T-cell (primary cell): Measurements from ENCODE around the gene UCHL1. TPM values are rescaled to one million over a fixed set of nuclear protein-coding genes. Genes with fewer than 3 reads are reported as not detected.

Experiments
- ATAC-seq, 4 experiments: fragments of 200-7000 bp in 3 of 4; fragments of 150-1000 bp in 1 of 4; cut with Tn5 transposase; replicated peaks in 1 of 4; 1 replicate in 3 of 4; 2 replicates in 1 of 4; pipeline ENCODE4 v1.10.0; 2021; ENCODE audit warnings: moderate library complexity in 3 of 4, mild to moderate bottlenecking in 2 of 4, moderate number of reproducible peaks in 1 of 4
- CTCF ChIA-PET, 2 donors: fragments of 300-600 bp; sonication (Branson Sonifier 250); formaldehyde crosslinking; loops; one replicate each; lab custom pipeline; 2022; ENCODE audit warnings: antibody characterized with exemption in 2 of 2; lab: Charles Lee
- POLR2A ChIA-PET, 2 donors: fragments of 300-600 bp; sonication (Branson Sonifier 250); formaldehyde crosslinking; loops; one replicate each; lab custom pipeline; 2022; ENCODE audit warnings: antibody characterized with exemption in 2 of 2; lab: Charles Lee
- DNase-seq, 35 experiments: peaks; one replicate each; pipeline versions ENCODE4 v3.0.0 to v3.0.0-alpha.2; 2013 to 2023
- H3K27ac ChIP-seq: one replicate; pipeline ENCODE4 v1.5.1; 2013; ENCODE audit warnings: low read length
- H3K27me3 ChIP-seq, 2 experiments: replicated peaks in 1 of 2; 1 replicate in 1 of 2; 2 replicates in 1 of 2; pipeline versions ENCODE4 v1.6.1 to v1.7.0; 2013; ENCODE audit warnings: low read length in 1 of 2, mixed read lengths in 1 of 2; ENCODE audit not compliant: control insufficient read depth in 2 of 2, insufficient read depth in 2 of 2; ENCODE audit errors: extremely low read depth in 1 of 2
- H3K36me3 ChIP-seq, 2 donors: 1 replicate in 1 of 2; 2 replicates in 1 of 2; pipeline versions ENCODE4 v1.6.1 to v1.7.0; 2013; ENCODE audit warnings: low read length in 1 of 2; ENCODE audit not compliant: control insufficient read depth in 2 of 2, insufficient read depth in 1 of 2; ENCODE audit errors: extremely low read depth in 1 of 2
- H3K4me1 ChIP-seq, 2 experiments: 1 replicate in 1 of 2; 2 replicates in 1 of 2; pipeline versions ENCODE4 v1.6.1 to v1.7.0; 2013; ENCODE audit warnings: low read length in 2 of 2, mixed read lengths in 1 of 2; ENCODE audit not compliant: insufficient read depth in 2 of 2, control insufficient read depth in 1 of 2; ENCODE audit errors: extremely low read depth in 1 of 2
- H3K4me3 ChIP-seq, 2 donors: 1 replicate in 1 of 2; 2 replicates in 1 of 2; pipeline versions ENCODE4 v1.5.1 to v1.7.0; 2013; ENCODE audit warnings: mild to moderate bottlenecking in 2 of 2, low read length in 1 of 2, moderate library complexity in 1 of 2; ENCODE audit not compliant: control insufficient read depth in 1 of 2; ENCODE audit errors: extremely low read depth in 1 of 2
- H3K9me3 ChIP-seq: 2 replicates; pipeline ENCODE4 v1.7.0; 2013
- H3K27ac Mint-ChIP-seq, 2 donors: one replicate each; pipeline ENCODE4 v1.8.0; 2020 to 2021; ENCODE audit warnings: mild to moderate bottlenecking in 2 of 2, mixed read lengths in 2 of 2
- H3K27me3 Mint-ChIP-seq, 2 donors: one replicate each; pipeline ENCODE4 v1.8.0; 2021 to 2022; ENCODE audit warnings: mixed read lengths in 2 of 2
- H3K36me3 Mint-ChIP-seq: one replicate; pipeline ENCODE4 v1.8.0; 2021; ENCODE audit warnings: mixed read lengths
- H3K4me1 Mint-ChIP-seq, 3 donors: one replicate each; pipeline ENCODE4 v1.8.0; 2020 to 2022; ENCODE audit warnings: mixed read lengths in 3 of 3, mild to moderate bottlenecking in 1 of 3
- H3K4me3 Mint-ChIP-seq, 3 donors: one replicate each; pipeline ENCODE4 v1.8.0; 2020 to 2022; ENCODE audit warnings: mild to moderate bottlenecking in 3 of 3, mixed read lengths in 3 of 3, moderate library complexity in 3 of 3
- H3K9me3 Mint-ChIP-seq, 3 donors: one replicate each; pipeline ENCODE4 v1.8.0; 2020 to 2022; ENCODE audit warnings: mixed read lengths in 3 of 3
- WGBS: methylation state at CpG from one replicate; pipeline ENCODE4 v1.1.5; 2013; ENCODE audit warnings: missing lambda C conversion rate; ENCODE audit not compliant: insufficient coverage; 5-methylcytosine and 5-hydroxymethylcytosine counted together
- total RNA-seq, 35 experiments: library from RNA in 6 of 35; stranded (reverse) in 6 of 35; fragments of 120-200 nt in 1 of 35; gene quantifications; one replicate each; pipeline versions ENCODE4 v1.2.1 to v1.2.4 and lab custom pipeline; 2013 to 2026

The UCHL1 gene
- total RNA-seq, 5 donors from 2014 or later (not counting 1 experiment from before 2014, with no cell fraction given), result 1.2 to 2.1 (median 1.6) TPM; not detected in 2

- no peak overlapping the region for H3K4me3 Mint-ChIP-seq
- H3K27ac ChIP-seq, result no peak overlapping the region
- no peaks in the 10 kb centered on the region for H3K9me3 ChIP-seq
- H3K27me3 ChIP-seq, result peaks cover 0 to 13% of the 10 kb centered on the region in 2 experiments
- CTCF ChIA-PET, result interaction anchor here in 1 of 2 donors (1.4 kb wide), 1 partner anchor 8 kb away, joined by 3 read pairs; no protein-coding TSS in a partner anchor
- H3K36me3 ChIP-seq, result no peaks in the 10 kb centered on the region
- DNase-seq (no peak), ATAC-seq (no peak)
- 79% methylated on average over 9 of the region's 10 CpGs for WGBS
- POLR2A ChIA-PET, result no interaction called here
- H3K4me1 Mint-ChIP-seq, result no peaks in the 10 kb centered on the region
- H3K27me3 Mint-ChIP-seq, result peaks cover 4 to 7% of the 10 kb centered on the region in 2 donors
- H3K4me3 ChIP-seq, result no peak overlapping the region
- H3K36me3 Mint-ChIP-seq, result no peaks in the 10 kb centered on the region
- no peak overlapping the region for H3K27ac Mint-ChIP-seq
- H3K4me1 ChIP-seq, result no peaks in the 10 kb centered on the region
- no peaks in the 10 kb centered on the region for H3K9me3 Mint-ChIP-seq
These were observed 31.5 kb downstream of the UCHL1 start for GRCh38 chr4:41288254-41288653.

- no peak overlapping the region for H3K27ac ChIP-seq
- peaks cover 0 to 13% of the 10 kb centered on the region in 2 experiments for H3K27me3 ChIP-seq
- Mint-ChIP-seq H3K27ac (no peak overlapping the region), H3K9me3 (peaks cover 0 to 4% (median 3%) of the 10 kb centered on the region in 3 donors), H3K4me3 (no peak overlapping the region), H3K4me1 (no peaks in the 10 kb centered on the region), H3K27me3 (peaks cover 3 to 4% of the 10 kb centered on the region in 2 donors), H3K36me3 (no peaks in the 10 kb centered on the region)
- no peak overlapping the region for H3K4me3 ChIP-seq
- CTCF ChIA-PET, result interaction anchor here in 1 of 2 donors (0.7 kb wide), 1 partner anchor 22 kb away, joined by 5 read pairs; no protein-coding TSS in a partner anchor
- H3K36me3 ChIP-seq, result no peaks in the 10 kb centered on the region
- H3K4me1 ChIP-seq, result no peaks in the 10 kb centered on the region
- POLR2A ChIA-PET, result interaction anchor here in 1 of 2 donors (0.7 kb wide), 1 partner anchor 346 kb away, joined by 3 read pairs; no protein-coding TSS in a partner anchor
- DNase-seq (no peak), ATAC-seq (no peak)
- WGBS, result 100% methylated on average over 1 of the region's 4 CpGs
- H3K9me3 ChIP-seq, result no peaks in the 10 kb centered on the region
These were observed 33.8 kb downstream of the UCHL1 start for GRCh38 chr4:41290479-41290878.

- ChIA-PET POLR2A (interaction anchor here in 1 of 2 donors (0.6 kb wide), 1 partner anchor 119 kb away, joined by 7 read pairs; no protein-coding TSS in a partner anchor), CTCF (interaction anchor here in 1 of 2 donors (0.7 to 1.1 kb wide), 2 partner anchors 12 to 16 kb away, joined by 3 to 4 read pairs; no protein-coding TSS in a partner anchor)
- no peak overlapping the region for H3K4me3 Mint-ChIP-seq
- no peaks in the 10 kb centered on the region for H3K4me1 Mint-ChIP-seq
- ATAC-seq (no peak), DNase-seq (peak in 1 of 35 experiments; percentile 24)
- Histone ChIP-seq H3K36me3 (no peaks in the 10 kb centered on the region), H3K27me3 (peaks cover 0 to 3% of the 10 kb centered on the region in 2 experiments), H3K27ac (no peak overlapping the region), H3K4me1 (no peaks in the 10 kb centered on the region), H3K9me3 (no peaks in the 10 kb centered on the region), H3K4me3 (no peak overlapping the region)
- peaks cover 0 to 4% (median 3%) of the 10 kb centered on the region in 3 donors for H3K9me3 Mint-ChIP-seq
- WGBS, result 100% methylated on average over 2 of the region's 7 CpGs
- H3K36me3 Mint-ChIP-seq, result no peaks in the 10 kb centered on the region
- no peaks in the 10 kb centered on the region for H3K27me3 Mint-ChIP-seq
- no peak overlapping the region for H3K27ac Mint-ChIP-seq
These were observed 37.8 kb downstream of the UCHL1 start for GRCh38 chr4:41294445-41295062.

GRCh38 chr4:41296995-41297394 lies 40.3 kb downstream of the UCHL1 start:
- peaks cover 0 to 4% (median 3%) of the 10 kb centered on the region in 3 donors for H3K9me3 Mint-ChIP-seq
- no peak overlapping the region for H3K4me3 Mint-ChIP-seq
- DNase-seq (no peak), ATAC-seq (no peak)
- H3K4me1 Mint-ChIP-seq, result no peaks in the 10 kb centered on the region
- Histone ChIP-seq H3K4me3 (no peak overlapping the region), H3K27me3 (peaks cover 0 to 2% of the 10 kb centered on the region in 2 experiments), H3K36me3 (no peaks in the 10 kb centered on the region), H3K4me1 (no peaks in the 10 kb centered on the region), H3K27ac (no peak overlapping the region), H3K9me3 (no peaks in the 10 kb centered on the region)
- ChIA-PET POLR2A (no interaction called here), CTCF (no interaction called here)
- peaks cover 0 to 2% of the 10 kb centered on the region in 2 donors for H3K27me3 Mint-ChIP-seq
- H3K27ac Mint-ChIP-seq, result no peak overlapping the region
- no CpG with 5 or more reads among the region's 1 CpG for WGBS
- no peaks in the 10 kb centered on the region for H3K36me3 Mint-ChIP-seq

- no peaks in the 10 kb centered on the region for H3K36me3 Mint-ChIP-seq
- Histone ChIP-seq H3K4me1 (no peaks in the 10 kb centered on the region), H3K9me3 (no peaks in the 10 kb centered on the region), H3K36me3 (no peaks in the 10 kb centered on the region), H3K4me3 (no peak overlapping the region), H3K27ac (no peak overlapping the region), H3K27me3 (peaks cover 0 to 2% of the 10 kb centered on the region in 2 experiments)
- H3K4me3 Mint-ChIP-seq, result no peak overlapping the region
- DNase-seq (no peak), ATAC-seq (no peak)
- peaks cover 0 to 5% of the 10 kb centered on the region in 2 donors for H3K27me3 Mint-ChIP-seq
- ChIA-PET CTCF (no interaction called here), POLR2A (no interaction called here)
- peaks cover 0 to 4% (median 3%) of the 10 kb centered on the region in 3 donors for H3K9me3 Mint-ChIP-seq
- H3K4me1 Mint-ChIP-seq, result no peaks in the 10 kb centered on the region
- no peak overlapping the region for H3K27ac Mint-ChIP-seq
- 20% methylated on average over 1 of the region's 2 CpGs for WGBS
These were observed 41.1 kb downstream of the UCHL1 start for GRCh38 chr4:41297832-41298231.

- H3K4me3 ChIP-seq, result no peak overlapping the region
- H3K36me3 ChIP-seq, result no peaks in the 10 kb centered on the region
- Mint-ChIP-seq H3K4me1 (no peaks in the 10 kb centered on the region), H3K27ac (no peak overlapping the region), H3K9me3 (peaks cover 3 to 4% (median 4%) of the 10 kb centered on the region in 3 donors), H3K36me3 (no peaks in the 10 kb centered on the region), H3K27me3 (peaks cover 0 to 14% of the 10 kb centered on the region in 2 donors), H3K4me3 (no peak overlapping the region)
- peaks cover 0 to 2% of the 10 kb centered on the region in 2 experiments for H3K27me3 ChIP-seq
- no peaks in the 10 kb centered on the region for H3K4me1 ChIP-seq
- no peak overlapping the region for H3K27ac ChIP-seq
- POLR2A ChIA-PET, result no interaction called here
- no peak for ATAC-seq
- no peak for DNase-seq
- H3K9me3 ChIP-seq, result no peaks in the 10 kb centered on the region
- CTCF ChIA-PET, result interaction anchor here in 1 of 2 donors (0.5 kb wide), 1 partner anchor 85 kb away, joined by 3 read pairs; no protein-coding TSS in a partner anchor
- no CpG with 5 or more reads among the region's 2 CpGs for WGBS
These were observed 42.8 kb downstream of the UCHL1 start for GRCh38 chr4:41299486-41299885.
